NCI-H2227 treated with DMSO at 0.1 percent for 48 hours (cell line): ENCODE results near the gene ZNF792.
"Not testable (repeated sequence)": the region's sequence is repeated elsewhere in the genome, so short reads cannot be mapped to it uniquely, and the experiment has no call there.

ENCODE experiments used
- DNase-seq: peaks from one replicate; lab custom pipeline; 2025; lab: John Stamatoyannopoulos, UW

Gene ZNF792

GRCh38 chr19:34920090-34920786, 43.8 kb downstream of the ZNF792 start:
- DNase-seq: not testable (repeated sequence)

GRCh38 chr19:34918190-34918589, 45.8 kb downstream of the ZNF792 start:
- no peak for DNase-seq

- not testable (repeated sequence) for DNase-seq
Observed at GRCh38 chr19:34917144-34917543, 46.9 kb downstream of the ZNF792 start.

GRCh38 chr19:34910770-34911169, 53.3 kb downstream of the ZNF792 start:
- DNase-seq: no peak
